ENCODE results near the gene SCN1B.
A peak's percentile ranks its signal among the peaks of the same experiment; 100 is the strongest.
"Not testable (repeated sequence)": the region's sequence is repeated elsewhere in the genome, so short reads cannot be mapped to it uniquely, and the experiment has no call there.

The SCN1B gene

GRCh38 chr19:35023428-35023827, 6.8 kb upstream of the SCN1B start:
- DNase-seq (ENCODE audit: insufficient read length), result no peak
- no peak for FAIRE-seq
- TF ChIP-seq POLR2A (IDR thresholded peaks at IDR 0.05; ENCODE audit: low read depth, low read length) (no peak), POLR2AphosphoS5 (IDR thresholded peaks at IDR 0.05; ENCODE audit: low read depth, low read length) (no peak), TAF1 (IDR thresholded peaks at IDR 0.05; ENCODE audit: borderline replicate concordance, low read depth, low read length) (no peak)

DNA sequence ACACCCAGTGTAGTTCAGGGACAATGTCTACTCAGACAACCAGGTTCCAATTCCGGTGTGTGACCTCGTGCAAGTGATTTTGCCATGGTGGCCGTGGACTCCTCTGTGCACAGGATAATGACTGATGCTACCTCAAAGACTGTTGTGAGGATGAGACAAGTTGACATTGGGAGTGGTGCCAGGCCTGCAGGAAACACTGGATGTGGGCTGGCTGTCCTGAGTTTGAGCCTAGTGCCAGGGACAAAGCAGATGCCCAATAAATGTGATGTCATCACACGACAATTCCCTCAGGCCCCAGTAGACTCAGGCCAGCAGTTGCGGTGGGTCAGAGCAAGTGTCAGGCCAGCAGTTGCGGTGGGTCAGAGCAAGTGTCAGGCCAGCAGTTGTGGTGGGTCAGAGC, 6.2 kb upstream of the SCN1B start:
- no peak for FAIRE-seq
- TF ChIP-seq POLR2AphosphoS5 (IDR thresholded peaks at IDR 0.05; ENCODE audit: low read depth, low read length), result no peak
- no peak for TF ChIP-seq TAF1 (IDR thresholded peaks at IDR 0.05; ENCODE audit: borderline replicate concordance, low read depth, low read length)
- TF ChIP-seq POLR2A (IDR thresholded peaks at IDR 0.05; ENCODE audit: low read depth, low read length), result no peak
- no peak for DNase-seq (ENCODE audit: insufficient read length)

GRCh38 chr19:35025969-35026368, 4.3 kb upstream of the SCN1B start:
- TF ChIP-seq POLR2AphosphoS5 (IDR thresholded peaks at IDR 0.05; ENCODE audit: low read depth, low read length) (no peak), POLR2A (IDR thresholded peaks at IDR 0.05; ENCODE audit: low read depth, low read length) (no peak), TAF1 (IDR thresholded peaks at IDR 0.05; ENCODE audit: borderline replicate concordance, low read depth, low read length) (no peak)
- DNase-seq (ENCODE audit: insufficient read length), result no peak
- no peak for FAIRE-seq

GRCh38 chr19:35026418-35026817, 3.9 kb upstream of the SCN1B start:
- FAIRE-seq (no peak), DNase-seq (ENCODE audit: insufficient read length) (no peak)
- TF ChIP-seq POLR2AphosphoS5 (IDR thresholded peaks at IDR 0.05; ENCODE audit: low read depth, low read length), result no peak

DNA sequence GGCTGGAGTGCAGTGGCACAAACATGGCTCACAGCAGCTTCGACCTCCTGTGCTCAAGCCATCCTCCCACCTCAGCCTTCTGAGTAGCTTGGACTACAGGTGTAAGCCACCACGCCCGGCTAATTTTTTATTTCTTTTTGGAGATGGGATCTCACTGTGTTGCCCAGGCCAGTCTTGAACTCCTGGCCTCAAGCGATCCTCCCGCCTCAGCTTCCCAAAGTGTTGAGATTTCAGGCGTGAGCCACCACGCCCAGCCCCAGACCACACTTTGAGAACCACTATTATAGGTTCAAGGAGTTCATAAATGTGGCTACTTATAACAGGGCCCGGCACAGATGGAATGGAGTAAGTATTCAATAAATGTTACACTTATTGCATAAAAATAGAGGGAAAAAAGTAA, 3.3 kb upstream of the SCN1B start:
- FAIRE-seq, result no peak
- no peak for DNase-seq (ENCODE audit: insufficient read length)
- TF ChIP-seq POLR2A (IDR thresholded peaks at IDR 0.05; ENCODE audit: low read depth, low read length) (no peak), POLR2AphosphoS5 (IDR thresholded peaks at IDR 0.05; ENCODE audit: low read depth, low read length) (no peak), TAF1 (IDR thresholded peaks at IDR 0.05; ENCODE audit: borderline replicate concordance, low read depth, low read length) (no peak)

- FAIRE-seq, result no peak
- TF ChIP-seq POLR2A (IDR thresholded peaks at IDR 0.05; ENCODE audit: low read depth, low read length) (no peak), TAF1 (IDR thresholded peaks at IDR 0.05; ENCODE audit: borderline replicate concordance, low read depth, low read length) (no peak), POLR2AphosphoS5 (IDR thresholded peaks at IDR 0.05; ENCODE audit: low read depth, low read length) (no peak)
- no peak for DNase-seq (ENCODE audit: insufficient read length)
Observed at GRCh38 chr19:35027851-35028599, 2.2 kb upstream of the SCN1B start.

DNA sequence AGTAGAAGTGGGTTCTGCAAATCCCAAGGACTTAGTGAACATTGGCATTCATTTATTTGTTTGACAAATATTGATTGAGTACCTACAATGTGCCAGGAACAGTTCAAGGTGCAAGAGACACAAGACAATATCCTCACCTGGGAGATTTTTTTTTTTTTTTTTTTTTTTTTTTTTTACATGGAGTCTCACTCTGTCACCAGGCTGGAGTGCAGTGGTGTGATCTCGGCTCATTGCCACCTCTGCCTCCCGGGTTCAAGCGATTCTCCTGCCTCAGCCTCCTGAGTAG, 1.7 kb upstream of the SCN1B start:
- not testable (repeated sequence) for DNase-seq (ENCODE audit: insufficient read length); FAIRE-seq

- not testable (repeated sequence) for FAIRE-seq; DNase-seq (ENCODE audit: insufficient read length)
Observed at GRCh38 chr19:35029275-35029736, 964 bp upstream of the SCN1B start.

GRCh38 chr19:35029737-35030256, 473 bp upstream of the SCN1B start:
- FAIRE-seq, result no peak
- no peak for DNase-seq (ENCODE audit: insufficient read length)
- TF ChIP-seq TAF1 (IDR thresholded peaks at IDR 0.05; ENCODE audit: borderline replicate concordance, low read depth, low read length), result no peak
- no peak for TF ChIP-seq POLR2A (IDR thresholded peaks at IDR 0.05; ENCODE audit: low read depth, low read length)
- TF ChIP-seq POLR2AphosphoS5 (IDR thresholded peaks at IDR 0.05; ENCODE audit: low read depth, low read length), result 0 out of 2 replicates have a peak, but pooled peaks have one; percentile 19

DNA sequence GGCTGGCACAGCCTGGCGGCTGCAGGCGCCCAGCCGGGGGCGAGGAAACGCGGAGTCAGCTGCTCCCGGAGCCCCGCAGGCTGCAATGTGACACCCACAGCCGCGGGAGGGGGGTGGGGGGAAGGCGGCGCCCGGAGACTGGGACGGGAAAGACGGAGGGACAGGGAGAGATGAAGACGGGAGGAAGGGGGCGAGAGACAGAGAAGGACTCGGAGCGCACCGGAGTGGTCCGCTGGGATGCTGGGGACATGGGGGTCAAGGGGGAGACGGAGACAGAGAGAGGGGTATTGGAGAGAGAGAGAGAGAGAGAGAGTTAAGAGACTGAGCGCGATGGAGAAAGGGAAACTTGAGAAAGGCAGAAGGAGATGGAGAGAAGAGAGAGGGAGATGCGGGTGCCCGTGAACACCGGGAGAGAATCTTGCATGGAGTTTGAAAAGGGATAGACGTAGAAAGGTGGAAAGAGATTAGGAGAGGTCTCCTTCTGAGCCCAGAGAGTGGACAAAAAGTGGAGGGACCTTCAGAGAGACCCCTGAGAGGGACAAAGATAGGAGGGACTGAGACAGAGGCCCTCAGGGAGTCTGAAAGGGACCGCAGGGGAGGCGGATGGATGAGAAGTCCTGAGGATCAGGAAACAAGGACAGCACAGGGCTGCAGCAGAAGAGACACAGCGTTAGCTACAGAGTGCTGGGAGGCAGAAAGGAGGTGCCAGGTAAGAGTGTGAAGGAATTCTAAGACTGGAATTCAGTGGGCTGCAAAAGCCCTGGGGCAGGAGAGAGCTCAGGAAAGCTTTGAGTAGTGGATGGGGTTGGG, 1.0 kb downstream of the SCN1B start:
- TF ChIP-seq TAF1 (IDR thresholded peaks at IDR 0.05; ENCODE audit: borderline replicate concordance, low read depth, low read length), result no peak
- no peak for TF ChIP-seq POLR2AphosphoS5 (IDR thresholded peaks at IDR 0.05; ENCODE audit: low read depth, low read length)
- no peak for TF ChIP-seq POLR2A (IDR thresholded peaks at IDR 0.05; ENCODE audit: low read depth, low read length)
- no peak for FAIRE-seq
- DNase-seq (ENCODE audit: insufficient read length), result no peak

GRCh38 chr19:35032356-35032865, 2.1 kb downstream of the SCN1B start:
- no peak for TF ChIP-seq TAF1 (IDR thresholded peaks at IDR 0.05; ENCODE audit: borderline replicate concordance, low read depth, low read length)
- TF ChIP-seq POLR2A (IDR thresholded peaks at IDR 0.05; ENCODE audit: low read depth, low read length), result no peak
- no peak for TF ChIP-seq POLR2AphosphoS5 (IDR thresholded peaks at IDR 0.05; ENCODE audit: low read depth, low read length)
- FAIRE-seq, result no peak
- no peak for DNase-seq (ENCODE audit: insufficient read length)

Data from GM12892 (cell line).